Activated CD4-positive, alpha-beta T cell treated with anti-CD3 and anti-CD28 coated beads for 48 hours (primary cell): ENCODE results near the gene ITGB2.

ENCODE experiments used
- DNase-seq: peaks from one replicate; pipeline ENCODE4 v3.0.0-alpha.2; 2020

Gene ITGB2

DNA sequence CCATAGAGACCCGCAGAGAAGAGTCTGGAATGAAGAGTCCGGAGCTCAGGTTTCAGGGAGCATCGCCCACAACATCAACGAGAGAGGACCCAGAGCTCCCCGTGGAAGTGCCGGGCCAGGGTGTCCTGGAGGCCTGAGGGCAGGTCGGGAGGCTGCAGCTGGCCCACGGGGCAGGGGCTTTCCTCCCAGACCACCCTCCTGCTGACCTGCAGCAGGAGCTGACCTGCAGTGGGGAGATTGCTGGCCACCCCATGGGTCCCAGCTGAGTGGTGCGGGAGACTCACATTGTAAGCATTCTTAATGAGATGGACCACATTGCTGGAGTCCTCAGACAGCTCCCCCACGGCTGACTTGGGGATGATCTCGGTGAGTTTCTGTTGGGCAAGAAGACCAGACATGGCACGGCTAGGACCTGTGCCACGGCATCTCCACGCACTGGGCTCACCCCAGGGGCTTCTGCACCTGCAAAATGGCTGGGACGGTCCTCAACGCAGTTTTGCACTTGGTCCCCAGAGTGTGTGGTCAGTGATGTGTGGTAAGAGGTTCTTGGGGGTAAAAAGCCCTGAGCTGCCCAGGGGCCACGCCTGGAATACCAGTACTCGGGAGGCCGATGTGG lies 25.9 kb downstream of the ITGB2 start:
- no peak for DNase-seq

GRCh38 chr21:44893948-44894656 lies 26.6 kb downstream of the ITGB2 start:
- no peak for DNase-seq

- no peak for DNase-seq
These were observed 27.5 kb downstream of the ITGB2 start for GRCh38 chr21:44893278-44893556.

GRCh38 chr21:44892536-44893277 lies 28.0 kb downstream of the ITGB2 start:
- DNase-seq, result peak; percentile 86

DNA sequence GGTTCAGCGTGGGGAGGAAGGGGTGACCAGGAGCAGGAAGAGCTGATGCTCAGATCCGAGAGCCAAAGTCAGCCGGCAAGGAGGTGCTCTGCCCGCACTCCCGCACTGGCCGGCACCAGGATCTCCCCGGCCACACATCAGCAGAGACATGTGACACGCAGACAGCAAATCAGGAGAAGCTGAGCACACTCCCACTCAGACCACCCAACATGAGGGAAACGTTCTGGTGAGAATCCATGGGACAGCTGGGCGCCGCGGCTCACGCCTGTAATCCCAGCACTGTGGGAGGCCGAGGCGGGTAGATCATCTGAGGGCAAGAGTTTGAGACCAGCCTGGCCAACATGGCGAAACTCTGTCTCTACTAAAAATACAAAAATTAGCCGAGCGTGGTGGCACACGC lies 28.6 kb downstream of the ITGB2 start:
- no peak for DNase-seq

DNA sequence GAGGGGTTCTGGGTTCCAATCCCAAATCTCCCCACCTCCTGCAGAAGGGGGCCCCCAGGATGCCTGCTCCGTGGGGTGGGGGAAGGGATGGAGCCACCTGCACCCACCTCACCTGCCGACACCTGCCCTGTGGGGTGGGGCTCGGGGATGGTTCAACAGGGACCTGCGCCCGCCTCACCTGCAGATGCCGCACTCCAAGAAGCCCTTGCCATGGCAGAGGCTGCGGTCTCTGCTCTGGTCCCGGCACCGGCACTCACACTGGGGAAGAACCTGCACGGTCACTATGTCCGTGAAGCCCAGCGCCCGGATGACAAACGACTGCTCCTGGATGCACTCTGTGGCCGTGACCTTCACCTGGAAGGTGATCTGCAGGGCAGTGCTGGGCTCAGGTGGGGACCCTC lies 29.1 kb downstream of the ITGB2 start:
- no peak for DNase-seq

GRCh38 chr21:44890961-44891541 lies 29.6 kb downstream of the ITGB2 start:
- no peak for DNase-seq

DNA sequence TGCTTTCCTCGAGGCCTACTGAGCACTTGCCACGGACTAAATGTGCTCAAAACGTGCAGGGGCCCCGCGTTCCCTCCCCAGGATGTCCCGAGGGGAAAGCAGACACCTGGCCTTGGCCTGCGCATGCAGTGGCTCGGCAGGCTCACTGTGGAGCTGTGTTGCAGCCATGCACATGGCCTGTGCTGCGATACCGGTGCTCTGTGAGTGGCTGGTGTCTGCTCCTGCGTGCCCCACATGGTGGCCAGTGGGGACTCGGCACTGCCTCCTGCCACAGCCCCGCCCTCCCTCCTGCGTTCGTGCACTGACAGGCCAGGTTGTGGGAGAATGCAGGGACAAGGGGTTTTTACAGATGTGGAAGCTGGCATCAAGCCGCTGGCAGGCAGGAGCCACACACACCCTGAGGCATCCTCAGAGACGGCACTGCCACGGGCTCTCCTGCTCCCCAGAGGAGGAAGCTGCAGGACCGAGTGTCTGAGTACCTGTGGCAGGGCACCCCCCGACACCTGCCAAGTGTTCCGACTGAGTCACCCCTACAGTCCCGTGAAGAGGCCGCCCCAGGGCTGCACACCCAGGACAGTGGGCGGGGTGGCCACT lies 30.3 kb downstream of the ITGB2 start:
- no peak for DNase-seq

DNA sequence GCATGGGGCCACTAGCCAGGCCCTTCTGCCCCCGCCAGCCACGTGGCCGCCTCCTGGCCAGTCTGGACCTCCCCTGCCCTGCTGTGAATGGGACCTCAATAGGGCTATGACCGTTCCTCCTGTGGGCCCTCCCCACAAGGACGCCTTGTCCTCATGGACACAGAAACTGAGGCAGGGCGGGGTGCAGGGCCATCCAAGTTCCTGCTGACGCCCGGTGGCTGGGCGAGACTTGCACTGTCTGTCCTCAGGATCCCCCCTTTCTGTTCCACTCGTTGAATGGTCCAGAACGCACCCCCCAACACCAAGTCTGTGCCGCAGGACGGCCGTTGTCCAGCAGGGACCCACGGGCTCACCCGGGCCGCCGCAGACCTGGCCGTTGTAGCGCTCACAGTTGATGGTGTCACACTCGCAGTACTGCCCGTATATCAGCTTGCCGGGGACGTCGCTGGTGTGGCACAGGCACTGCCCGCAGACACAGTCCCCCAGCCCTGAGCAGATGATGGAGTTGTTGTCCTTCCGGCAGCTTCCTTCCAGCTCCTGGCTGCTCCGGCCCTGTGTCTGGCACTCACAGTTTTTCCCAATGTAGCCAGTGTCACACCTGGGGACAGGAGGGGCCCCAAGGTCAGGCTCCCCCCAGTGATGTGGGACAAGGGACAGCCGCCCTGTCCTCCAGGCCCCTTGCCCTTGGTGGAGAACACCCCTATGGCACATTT lies 30.9 kb downstream of the ITGB2 start:
- no peak for DNase-seq

DNA sequence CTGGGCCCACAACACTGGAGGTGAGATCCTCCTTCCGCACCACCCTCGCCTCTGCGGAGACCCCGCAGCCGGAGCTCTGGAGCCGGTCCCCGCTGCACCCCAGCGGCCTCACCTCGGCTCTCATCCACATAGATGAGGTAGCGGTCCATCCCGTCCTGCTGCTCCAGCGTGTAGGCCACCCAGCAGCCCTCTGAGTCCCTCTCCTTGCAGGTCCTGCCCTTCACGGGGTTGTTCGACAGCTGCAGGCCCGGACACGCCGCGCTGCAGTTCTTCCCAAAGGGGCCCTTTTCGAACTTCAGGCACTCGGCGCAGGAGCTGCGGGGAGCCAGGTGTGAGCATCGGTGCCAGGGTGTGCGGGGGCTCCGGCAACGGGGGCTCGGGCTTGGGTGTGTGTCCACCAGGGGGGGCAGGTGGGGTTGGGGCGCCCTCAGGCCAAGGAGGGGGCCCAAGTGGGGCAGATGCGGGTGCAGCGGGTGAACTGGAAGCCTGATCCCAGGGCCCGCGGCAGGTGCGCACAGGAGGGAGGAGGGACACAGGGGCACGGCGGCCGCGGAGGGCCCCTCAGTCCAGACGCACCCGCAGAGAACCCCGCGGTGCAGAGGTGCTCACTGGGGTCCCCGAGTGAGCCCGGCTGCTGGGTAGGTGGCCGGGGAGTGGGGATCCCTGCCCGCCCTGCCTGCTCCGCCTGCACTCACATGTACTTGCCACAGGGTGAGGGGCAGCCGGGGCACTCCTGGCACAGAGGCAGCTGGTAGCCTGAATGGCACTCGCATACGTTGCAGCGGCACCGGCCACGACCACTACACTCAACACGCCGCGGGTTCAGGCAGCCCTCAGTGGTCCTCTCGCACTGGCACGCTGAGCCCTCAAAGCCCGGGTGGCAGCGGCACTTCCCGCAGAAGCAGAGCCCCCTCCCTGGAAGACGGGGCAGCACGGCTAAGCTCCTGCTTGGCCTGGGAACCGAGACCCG lies 31.8 kb downstream of the ITGB2 start:
- DNase-seq, result no peak

DNA sequence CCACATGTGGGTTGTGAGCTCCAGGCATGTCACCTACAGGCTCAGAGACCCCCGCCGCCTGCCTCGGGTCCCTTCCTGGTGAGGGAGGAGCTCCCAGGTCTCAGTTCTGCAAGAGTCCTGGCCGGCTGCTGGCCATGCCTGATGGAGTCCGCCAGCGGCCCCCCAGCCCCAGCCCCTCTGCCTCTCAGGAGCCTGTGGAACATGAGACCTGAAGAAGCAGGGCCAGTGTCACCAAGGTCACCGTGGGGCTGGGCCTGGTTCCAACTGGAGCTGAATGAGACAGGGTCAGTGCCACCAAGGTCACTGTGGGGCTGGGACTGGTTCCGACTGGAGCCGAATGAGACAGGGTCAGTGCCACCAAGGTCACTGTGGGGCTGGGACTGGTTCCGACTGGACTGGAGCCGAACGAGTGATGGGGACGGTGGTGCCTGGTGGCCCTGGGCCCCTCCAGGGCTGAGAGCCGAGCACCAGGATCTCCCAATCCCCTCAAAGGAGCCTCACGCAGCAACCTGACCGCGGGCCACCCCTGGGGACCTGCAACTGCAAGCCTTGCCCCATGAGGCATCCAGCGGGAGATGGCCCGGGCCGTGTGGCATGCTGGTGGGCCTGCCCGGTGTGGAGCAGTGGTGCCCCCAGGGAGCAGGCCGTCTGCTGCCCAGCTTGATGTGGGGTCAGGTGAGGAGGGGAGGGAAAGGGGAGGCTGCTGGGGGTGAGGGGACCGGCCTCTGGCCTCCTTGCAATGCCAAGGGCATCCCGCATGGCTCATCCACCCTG lies 32.7 kb downstream of the ITGB2 start:
- DNase-seq, result no peak

GRCh38 chr21:44887126-44887806 lies 33.4 kb downstream of the ITGB2 start:
- no peak for DNase-seq

DNA sequence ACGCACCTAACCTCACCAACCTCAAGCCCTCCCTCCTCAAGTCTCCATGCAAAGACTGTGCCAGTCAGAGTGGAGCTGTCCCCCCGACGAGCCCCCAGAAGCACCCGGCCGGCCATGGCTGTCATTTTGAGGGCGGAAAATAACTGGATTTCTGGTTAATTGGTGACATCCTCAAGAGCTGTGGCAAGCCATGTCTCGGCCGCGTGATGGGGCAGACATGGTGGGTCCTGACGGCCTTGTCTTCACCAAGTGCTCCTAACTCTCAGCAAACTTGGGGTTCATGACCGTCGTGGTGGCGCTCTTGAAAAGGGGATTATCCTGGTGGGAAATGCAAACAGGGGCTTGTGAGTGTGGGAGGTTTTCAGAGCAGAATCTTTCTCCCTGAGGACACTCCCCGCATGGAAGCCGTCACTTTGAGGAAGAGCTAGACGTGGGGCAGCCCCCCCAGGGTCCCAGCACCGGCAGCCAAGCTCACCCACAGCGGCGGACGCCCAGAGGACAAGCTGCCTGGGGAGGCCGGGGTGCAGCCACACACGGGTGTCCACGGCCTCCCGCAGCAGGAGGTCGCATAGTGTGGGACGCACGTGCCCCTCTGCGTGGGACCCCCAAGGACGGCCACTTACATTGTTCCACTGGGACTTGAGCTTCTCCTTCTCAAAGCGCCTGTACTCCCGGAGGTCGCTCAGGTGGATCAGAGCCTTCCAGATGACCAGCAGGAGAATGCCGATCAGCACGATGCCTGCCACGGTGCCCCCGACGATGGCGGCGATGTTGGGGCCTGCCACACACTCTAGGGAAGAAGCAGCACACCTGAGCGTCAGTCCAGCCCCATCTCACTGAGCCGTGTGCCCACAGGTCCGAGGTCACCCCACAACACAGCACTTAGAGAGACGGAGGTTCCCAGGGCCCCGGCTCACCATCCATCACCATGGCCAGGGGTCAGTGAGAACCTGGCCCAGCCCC lies 34.3 kb downstream of the ITGB2 start:
- no peak for DNase-seq

- no peak for DNase-seq
These were observed 35.1 kb downstream of the ITGB2 start for GRCh38 chr21:44885615-44886014.

- no peak for DNase-seq
These were observed 36.6 kb downstream of the ITGB2 start for GRCh38 chr21:44884097-44884496.

GRCh38 chr21:44883250-44883649 lies 37.4 kb downstream of the ITGB2 start:
- no peak for DNase-seq

GRCh38 chr21:44881198-44881872 lies 39.4 kb downstream of the ITGB2 start:
- no peak for DNase-seq

GRCh38 chr21:44880405-44881197 lies 40.1 kb downstream of the ITGB2 start:
- DNase-seq, result no peak
